ENCODE results near the gene FMN1.

Gene FMN1

GRCh38 chr15:32991619-32992111 lies 202.8 kb downstream of the FMN1 start:
- DNase-seq (ENCODE audit: insufficient read length, low spot score) (no peak), FAIRE-seq (no peak)

- DNase-seq (ENCODE audit: insufficient read length, low spot score) (no peak), FAIRE-seq (no peak)
Observed at GRCh38 chr15:32990071-32990470, 204.4 kb downstream of the FMN1 start.

- FAIRE-seq (no peak), DNase-seq (ENCODE audit: insufficient read length, low spot score) (no peak)
Observed at GRCh38 chr15:32987067-32987466, 207.4 kb downstream of the FMN1 start.

DNA sequence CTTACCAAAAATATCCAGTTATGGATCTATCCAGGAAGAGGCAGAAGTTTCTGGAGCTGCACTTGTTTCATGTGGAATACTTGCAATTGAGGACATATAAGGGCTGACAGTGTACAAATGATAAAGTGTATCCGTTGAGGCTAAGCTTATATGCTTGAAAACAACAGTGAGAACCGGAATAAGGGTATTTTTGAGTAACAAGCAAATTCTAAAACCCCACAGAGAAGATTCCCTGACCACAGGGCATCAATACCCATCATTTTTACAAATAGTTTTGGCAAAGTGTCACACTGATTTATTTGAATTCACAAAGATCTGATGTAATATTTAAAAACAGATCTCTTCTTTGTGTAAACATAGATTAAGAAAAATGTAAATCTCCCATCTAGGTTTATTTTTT lies 208.4 kb downstream of the FMN1 start:
- DNase-seq (ENCODE audit: insufficient read length, low spot score) (no peak), FAIRE-seq (no peak)

- DNase-seq (ENCODE audit: insufficient read length, low spot score) (no peak), FAIRE-seq (no peak)
Observed at GRCh38 chr15:32983679-32984078, 210.8 kb downstream of the FMN1 start.

- DNase-seq (ENCODE audit: insufficient read length, low spot score): no peak
- no peak for FAIRE-seq
Observed at GRCh38 chr15:32982001-32982400, 212.5 kb downstream of the FMN1 start.

DNA sequence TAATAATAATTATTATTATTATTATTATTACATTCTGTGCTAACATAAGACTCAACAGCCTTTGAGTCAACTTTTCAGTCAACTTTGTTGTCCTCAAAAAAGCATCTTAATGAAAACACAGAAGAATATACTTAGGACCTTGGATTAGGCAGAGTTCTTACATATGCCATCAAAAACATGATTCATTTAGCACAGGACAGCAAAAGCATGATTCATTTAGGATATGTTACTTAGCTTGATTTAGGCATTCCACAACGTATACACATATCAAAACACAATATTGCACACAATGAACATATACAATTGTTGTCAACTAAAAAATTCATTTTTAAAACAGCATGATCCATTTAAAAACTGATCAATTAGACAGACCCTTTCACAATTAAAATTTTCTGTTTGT lies 213.0 kb downstream of the FMN1 start:
- FAIRE-seq (no peak), DNase-seq (ENCODE audit: insufficient read length, low spot score) (no peak)

GRCh38 chr15:32979710-32980109 lies 214.8 kb downstream of the FMN1 start:
- FAIRE-seq (no peak), DNase-seq (ENCODE audit: insufficient read length, low spot score) (no peak)

- FAIRE-seq: no peak
- no peak for DNase-seq (ENCODE audit: insufficient read length, low spot score)
Observed at GRCh38 chr15:32977506-32977905, 217.0 kb downstream of the FMN1 start.

DNA sequence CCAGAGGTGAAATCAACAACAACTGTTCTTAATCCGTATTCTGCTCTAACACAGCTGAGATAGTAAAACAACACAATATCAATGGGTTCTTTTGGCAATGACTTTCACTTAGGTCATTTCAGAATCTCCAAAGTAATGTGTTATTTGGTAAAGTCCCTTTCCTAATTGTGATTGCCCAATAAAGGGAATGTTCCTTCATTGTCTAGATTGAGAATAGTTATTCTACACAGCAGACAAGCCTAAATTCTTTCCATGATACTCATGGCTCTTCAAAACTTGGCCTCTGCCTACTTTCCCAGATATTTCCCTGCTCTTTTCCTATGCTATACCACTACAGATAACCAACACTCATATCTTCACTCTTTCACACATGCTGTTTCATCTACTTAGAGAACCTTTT lies 219.8 kb downstream of the FMN1 start:
- FAIRE-seq: no peak
- DNase-seq (ENCODE audit: insufficient read length, low spot score): no peak

GRCh38 chr15:32972686-32973085 lies 221.8 kb downstream of the FMN1 start:
- FAIRE-seq (no peak), DNase-seq (ENCODE audit: insufficient read length, low spot score) (no peak)

GRCh38 chr15:32970847-32971246 lies 223.7 kb downstream of the FMN1 start:
- no peak for DNase-seq (ENCODE audit: insufficient read length, low spot score)

GRCh38 chr15:32967521-32967920 lies 227.0 kb downstream of the FMN1 start:
- no peak for DNase-seq (ENCODE audit: insufficient read length, low spot score)
- no peak for FAIRE-seq

More at GRCh38 chr15:32970847-32971246, 223.7 kb downstream of the FMN1 start:
- no peak for FAIRE-seq

DNA sequence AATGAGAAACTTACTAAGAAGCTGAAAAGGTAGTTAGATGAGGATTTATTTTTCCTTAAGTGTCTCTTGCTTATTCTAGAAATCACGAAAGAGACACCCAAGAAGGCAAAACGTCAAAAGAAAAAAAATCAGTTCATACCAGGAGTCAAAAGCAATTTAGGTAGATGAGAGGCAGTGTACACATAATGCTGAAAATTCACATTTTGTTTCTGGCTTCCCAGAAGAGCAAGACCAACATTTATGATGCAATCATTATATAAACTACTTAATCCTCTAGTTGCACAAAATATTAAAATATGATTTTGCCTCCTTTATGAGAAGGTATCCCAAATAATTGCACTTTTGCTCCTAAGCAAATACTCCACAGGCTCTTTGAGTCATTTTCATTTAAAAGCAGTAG lies 228.0 kb downstream of the FMN1 start:
- no peak for FAIRE-seq

DNA sequence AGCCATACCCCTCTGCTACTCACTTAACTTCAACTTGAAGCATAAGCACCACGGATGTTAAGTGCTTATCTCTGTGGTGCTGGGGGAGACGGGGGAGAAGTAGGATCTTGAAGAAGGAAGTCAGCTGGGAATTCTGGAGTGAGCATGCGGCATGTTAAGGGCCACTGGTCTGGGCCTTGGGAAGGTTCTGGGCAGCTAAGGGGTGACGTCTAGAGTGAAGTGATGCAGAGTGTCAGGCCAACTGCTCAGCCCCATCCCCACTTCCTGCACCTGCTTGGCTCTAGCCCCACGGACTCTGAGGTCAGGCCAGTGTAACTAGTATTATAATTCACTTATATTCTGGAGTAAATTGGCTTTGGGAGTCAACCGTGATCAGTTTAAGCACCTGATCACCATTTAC lies 228.6 kb downstream of the FMN1 start:
- FAIRE-seq (no peak), DNase-seq (ENCODE audit: insufficient read length, low spot score) (no peak)

More for the DNA sequence above, 228.0 kb downstream of the FMN1 start:
- DNase-seq (ENCODE audit: insufficient read length, low spot score): no peak

GRCh38 chr15:32959077-32959476 lies 235.4 kb downstream of the FMN1 start:
- DNase-seq (ENCODE audit: insufficient read length, low spot score): no peak
- FAIRE-seq: no peak

- DNase-seq (ENCODE audit: insufficient read length, low spot score) (no peak), FAIRE-seq (no peak)
Observed at GRCh38 chr15:32957219-32957618, 237.3 kb downstream of the FMN1 start.

GRCh38 chr15:32956711-32957110 lies 237.8 kb downstream of the FMN1 start:
- FAIRE-seq (no peak), DNase-seq (ENCODE audit: insufficient read length, low spot score) (no peak)

- DNase-seq (ENCODE audit: insufficient read length, low spot score) (peak; percentile 30), FAIRE-seq (no peak)
Observed at GRCh38 chr15:32956006-32956405, 238.5 kb downstream of the FMN1 start.

DNA sequence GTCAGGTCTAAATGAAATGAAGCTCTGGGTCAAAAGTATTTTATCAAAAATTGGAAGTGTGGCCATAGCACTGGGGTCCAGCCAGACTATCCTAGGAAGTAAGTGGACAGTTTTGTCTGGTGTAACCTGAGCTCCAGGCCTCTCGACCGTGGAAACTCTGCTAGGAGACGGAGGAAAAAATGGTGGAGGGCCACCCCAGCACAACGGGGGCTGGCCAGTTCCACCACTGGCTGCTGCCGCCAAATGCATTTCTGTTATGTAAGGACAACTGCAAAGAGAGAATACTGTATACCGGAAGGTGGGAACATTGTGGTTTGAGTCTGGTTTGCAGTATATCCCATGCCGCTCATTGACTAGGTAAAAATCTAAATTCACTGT lies 241.0 kb downstream of the FMN1 start:
- DNase-seq (ENCODE audit: insufficient read length, low spot score) (no peak), FAIRE-seq (no peak)

GRCh38 chr15:32952901-32953532 lies 241.5 kb downstream of the FMN1 start:
- FAIRE-seq: no peak
- DNase-seq (ENCODE audit: insufficient read length, low spot score): no peak

- FAIRE-seq (no peak), DNase-seq (ENCODE audit: insufficient read length, low spot score) (no peak)
Observed at GRCh38 chr15:32951736-32952464, 242.6 kb downstream of the FMN1 start.
